Ovary (tissue), 3 donors: ENCODE results near the gene HSD3B2.

Experiments used
- EP300 ChIP-seq: sonication (generic); formaldehyde crosslinking; IDR thresholded peaks from one replicate; pipeline ENCODE4 v1.6.1; 2017; ENCODE audit warnings: antibody characterized with exemption
- POLR2A ChIP-seq: fragments of 450-650 bp; IDR thresholded peaks from one replicate; pipeline ENCODE4 v1.6.1; 2017; ENCODE audit warnings: antibody characterized with exemption, mild to moderate bottlenecking, moderate library complexity
- TF ChIP-seq, protein P1 (sequence below), 3 donors: fragments of 450-650 bp in 2 of 3; fragments of 200-600 bp in 1 of 3; IDR thresholded peaks; one replicate each; pipeline versions ENCODE4 v1.5.1 to v1.8.0; 2016 to 2022; ENCODE audit warnings: antibody characterized with exemption in 3 of 3, mild to moderate bottlenecking in 1 of 3
- donor health status: DM: no; HTN: no; CAD: no.

GRCh38 chr1:119429687-119430086 lies 14.7 kb downstream of the HSD3B2 start:
- TF ChIP-seq POLR2A, result no peak
- TF ChIP-seq, protein P1, sequence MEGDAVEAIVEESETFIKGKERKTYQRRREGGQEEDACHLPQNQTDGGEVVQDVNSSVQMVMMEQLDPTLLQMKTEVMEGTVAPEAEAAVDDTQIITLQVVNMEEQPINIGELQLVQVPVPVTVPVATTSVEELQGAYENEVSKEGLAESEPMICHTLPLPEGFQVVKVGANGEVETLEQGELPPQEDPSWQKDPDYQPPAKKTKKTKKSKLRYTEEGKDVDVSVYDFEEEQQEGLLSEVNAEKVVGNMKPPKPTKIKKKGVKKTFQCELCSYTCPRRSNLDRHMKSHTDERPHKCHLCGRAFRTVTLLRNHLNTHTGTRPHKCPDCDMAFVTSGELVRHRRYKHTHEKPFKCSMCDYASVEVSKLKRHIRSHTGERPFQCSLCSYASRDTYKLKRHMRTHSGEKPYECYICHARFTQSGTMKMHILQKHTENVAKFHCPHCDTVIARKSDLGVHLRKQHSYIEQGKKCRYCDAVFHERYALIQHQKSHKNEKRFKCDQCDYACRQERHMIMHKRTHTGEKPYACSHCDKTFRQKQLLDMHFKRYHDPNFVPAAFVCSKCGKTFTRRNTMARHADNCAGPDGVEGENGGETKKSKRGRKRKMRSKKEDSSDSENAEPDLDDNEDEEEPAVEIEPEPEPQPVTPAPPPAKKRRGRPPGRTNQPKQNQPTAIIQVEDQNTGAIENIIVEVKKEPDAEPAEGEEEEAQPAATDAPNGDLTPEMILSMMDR (IDR thresholded peaks at IDR 0.05), result no peak
- TF ChIP-seq EP300, result no peak
